ENCODE results near the gene TUBB.

DNA sequence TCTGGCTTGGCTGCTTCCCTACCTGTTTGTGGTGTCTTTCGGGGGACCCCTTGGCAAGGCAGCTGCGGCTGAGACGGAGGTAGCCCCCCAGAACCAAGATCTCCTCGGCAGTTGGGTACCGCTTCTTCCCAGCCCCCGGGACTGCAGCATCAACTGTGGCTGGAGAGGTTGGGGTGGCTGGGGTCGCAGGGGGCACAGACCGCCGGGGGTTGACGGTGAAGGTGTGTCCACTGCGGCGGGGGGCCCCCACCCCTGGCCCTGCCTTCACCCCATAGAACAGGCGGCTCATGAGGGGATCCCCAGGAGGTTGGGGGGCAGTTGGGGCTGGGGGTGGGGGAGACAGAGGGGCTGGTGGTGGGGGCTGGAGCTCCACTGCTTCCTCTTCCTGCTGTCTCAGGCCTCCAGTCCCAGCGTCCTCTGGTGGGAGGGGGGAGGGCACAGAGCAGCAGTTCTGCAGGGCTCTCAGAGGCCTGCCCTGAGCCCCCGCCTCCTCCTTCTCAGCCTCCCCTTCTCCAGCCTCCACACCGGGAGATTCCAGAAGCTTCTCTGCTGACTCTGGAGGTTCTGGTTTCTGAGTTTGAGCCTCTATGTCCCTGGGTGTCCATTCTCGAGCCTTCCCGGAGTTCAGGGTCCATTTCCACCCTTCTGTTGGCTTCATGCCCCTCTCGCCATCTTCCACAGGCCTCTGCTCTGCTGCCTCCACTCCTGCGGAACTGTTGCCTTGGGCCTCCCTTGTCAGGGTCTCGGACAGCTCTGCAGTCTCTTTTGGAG lies 35.6 kb upstream of the TUBB start:
- TF ChIP-seq, protein P1, sequence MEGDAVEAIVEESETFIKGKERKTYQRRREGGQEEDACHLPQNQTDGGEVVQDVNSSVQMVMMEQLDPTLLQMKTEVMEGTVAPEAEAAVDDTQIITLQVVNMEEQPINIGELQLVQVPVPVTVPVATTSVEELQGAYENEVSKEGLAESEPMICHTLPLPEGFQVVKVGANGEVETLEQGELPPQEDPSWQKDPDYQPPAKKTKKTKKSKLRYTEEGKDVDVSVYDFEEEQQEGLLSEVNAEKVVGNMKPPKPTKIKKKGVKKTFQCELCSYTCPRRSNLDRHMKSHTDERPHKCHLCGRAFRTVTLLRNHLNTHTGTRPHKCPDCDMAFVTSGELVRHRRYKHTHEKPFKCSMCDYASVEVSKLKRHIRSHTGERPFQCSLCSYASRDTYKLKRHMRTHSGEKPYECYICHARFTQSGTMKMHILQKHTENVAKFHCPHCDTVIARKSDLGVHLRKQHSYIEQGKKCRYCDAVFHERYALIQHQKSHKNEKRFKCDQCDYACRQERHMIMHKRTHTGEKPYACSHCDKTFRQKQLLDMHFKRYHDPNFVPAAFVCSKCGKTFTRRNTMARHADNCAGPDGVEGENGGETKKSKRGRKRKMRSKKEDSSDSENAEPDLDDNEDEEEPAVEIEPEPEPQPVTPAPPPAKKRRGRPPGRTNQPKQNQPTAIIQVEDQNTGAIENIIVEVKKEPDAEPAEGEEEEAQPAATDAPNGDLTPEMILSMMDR (IDR thresholded peaks at IDR 0.05): no peak
- TF ChIP-seq EP300 (IDR thresholded peaks at IDR 0.05; ENCODE audit: borderline replicate concordance in 1 of 2, low read depth in 1 of 2, low read length in 1 of 2) (no peak; a peak in 1 of 4 replicates), MXI1 (IDR thresholded peaks at IDR 0.05; ENCODE audit: low read depth, low read length) (no peak), TCF12 (IDR thresholded peaks at IDR 0.05) (no peak), POLR2AphosphoS5 (IDR thresholded peaks at IDR 0.05; ENCODE audit: low read depth, low read length) (no peak), TAF1 (IDR thresholded peaks at IDR 0.05; ENCODE audit: borderline replicate concordance, low read depth, low read length) (no peak), RXRA (IDR thresholded peaks at IDR 0.05; ENCODE audit: borderline replicate concordance, low read depth) (no peak), RFX5 (IDR thresholded peaks at IDR 0.05; ENCODE audit: low read length) (no peak), GATA2 (CRISPR knock-in tag; IDR thresholded peaks at IDR 0.05) (no peak), FOXJ3 (CRISPR knock-in tag; IDR thresholded peaks at IDR 0.05) (no peak), FOXM1 (IDR thresholded peaks at IDR 0.05; ENCODE audit: low read depth) (no peak), EZH2phosphoT487 (IDR thresholded peaks at IDR 0.05; ENCODE audit: borderline replicate concordance, low read depth) (no peak)
- TF ChIP-seq, protein P2, sequence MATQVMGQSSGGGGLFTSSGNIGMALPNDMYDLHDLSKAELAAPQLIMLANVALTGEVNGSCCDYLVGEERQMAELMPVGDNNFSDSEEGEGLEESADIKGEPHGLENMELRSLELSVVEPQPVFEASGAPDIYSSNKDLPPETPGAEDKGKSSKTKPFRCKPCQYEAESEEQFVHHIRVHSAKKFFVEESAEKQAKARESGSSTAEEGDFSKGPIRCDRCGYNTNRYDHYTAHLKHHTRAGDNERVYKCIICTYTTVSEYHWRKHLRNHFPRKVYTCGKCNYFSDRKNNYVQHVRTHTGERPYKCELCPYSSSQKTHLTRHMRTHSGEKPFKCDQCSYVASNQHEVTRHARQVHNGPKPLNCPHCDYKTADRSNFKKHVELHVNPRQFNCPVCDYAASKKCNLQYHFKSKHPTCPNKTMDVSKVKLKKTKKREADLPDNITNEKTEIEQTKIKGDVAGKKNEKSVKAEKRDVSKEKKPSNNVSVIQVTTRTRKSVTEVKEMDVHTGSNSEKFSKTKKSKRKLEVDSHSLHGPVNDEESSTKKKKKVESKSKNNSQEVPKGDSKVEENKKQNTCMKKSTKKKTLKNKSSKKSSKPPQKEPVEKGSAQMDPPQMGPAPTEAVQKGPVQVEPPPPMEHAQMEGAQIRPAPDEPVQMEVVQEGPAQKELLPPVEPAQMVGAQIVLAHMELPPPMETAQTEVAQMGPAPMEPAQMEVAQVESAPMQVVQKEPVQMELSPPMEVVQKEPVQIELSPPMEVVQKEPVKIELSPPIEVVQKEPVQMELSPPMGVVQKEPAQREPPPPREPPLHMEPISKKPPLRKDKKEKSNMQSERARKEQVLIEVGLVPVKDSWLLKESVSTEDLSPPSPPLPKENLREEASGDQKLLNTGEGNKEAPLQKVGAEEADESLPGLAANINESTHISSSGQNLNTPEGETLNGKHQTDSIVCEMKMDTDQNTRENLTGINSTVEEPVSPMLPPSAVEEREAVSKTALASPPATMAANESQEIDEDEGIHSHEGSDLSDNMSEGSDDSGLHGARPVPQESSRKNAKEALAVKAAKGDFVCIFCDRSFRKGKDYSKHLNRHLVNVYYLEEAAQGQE (IDR thresholded peaks at IDR 0.05; ENCODE audit: low read depth, low read length): no peak
- TF ChIP-seq, protein P3, sequence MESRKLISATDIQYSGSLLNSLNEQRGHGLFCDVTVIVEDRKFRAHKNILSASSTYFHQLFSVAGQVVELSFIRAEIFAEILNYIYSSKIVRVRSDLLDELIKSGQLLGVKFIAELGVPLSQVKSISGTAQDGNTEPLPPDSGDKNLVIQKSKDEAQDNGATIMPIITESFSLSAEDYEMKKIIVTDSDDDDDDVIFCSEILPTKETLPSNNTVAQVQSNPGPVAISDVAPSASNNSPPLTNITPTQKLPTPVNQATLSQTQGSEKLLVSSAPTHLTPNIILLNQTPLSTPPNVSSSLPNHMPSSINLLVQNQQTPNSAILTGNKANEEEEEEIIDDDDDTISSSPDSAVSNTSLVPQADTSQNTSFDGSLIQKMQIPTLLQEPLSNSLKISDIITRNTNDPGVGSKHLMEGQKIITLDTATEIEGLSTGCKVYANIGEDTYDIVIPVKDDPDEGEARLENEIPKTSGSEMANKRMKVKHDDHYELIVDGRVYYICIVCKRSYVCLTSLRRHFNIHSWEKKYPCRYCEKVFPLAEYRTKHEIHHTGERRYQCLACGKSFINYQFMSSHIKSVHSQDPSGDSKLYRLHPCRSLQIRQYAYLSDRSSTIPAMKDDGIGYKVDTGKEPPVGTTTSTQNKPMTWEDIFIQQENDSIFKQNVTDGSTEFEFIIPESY (IDR thresholded peaks at IDR 0.05; ENCODE audit: borderline replicate concordance, low read depth): no peak
